ENCODE data around the gene SMIM26. TPM values are rescaled to one million over a fixed set of nuclear protein-coding genes. Genes with fewer than 3 reads are reported as not detected.

The SMIM26 gene
- total RNA-seq, 2 donors from 2014 or later: 153 to 169 TPM

GRCh38 chr20:18548465-18548864 is 18.8 kb upstream of the SMIM26 start:
- peaks cover 0 to 4% of the 10 kb centered on the region in 2 donors for H3K36me3 ChIP-seq

GRCh38 chr20:18553746-18554145 is 13.5 kb upstream of the SMIM26 start:
- DNase-seq (ENCODE audit: low spot score): no peak
- H3K27me3 ChIP-seq (replicated peaks; ENCODE audit: insufficient read depth): no peaks in the 10 kb centered on the region
- no peaks in the 10 kb centered on the region for H3K36me3 ChIP-seq
- H3K4me3 ChIP-seq: no peak overlapping the region
- H3K27ac ChIP-seq: no peak overlapping the region
- H3K4me1 ChIP-seq (replicated peaks): no peaks in the 10 kb centered on the region
- TF ChIP-seq POLR2AphosphoS5 (IDR thresholded peaks at IDR 0.05): no peak
- H3K9me3 ChIP-seq: no peaks in the 10 kb centered on the region
- 95% methylated on average over 8 of the region's 8 CpGs for WGBS
- intact Hi-C loops (cut with DNase I): no loop called here

More at GRCh38 chr20:18548465-18548864, 18.8 kb upstream of the SMIM26 start:
- Histone ChIP-seq H3K4me3 (no peak overlapping the region), H3K9me3 (no peaks in the 10 kb centered on the region), H3K27ac (no peak overlapping the region), H3K27me3 (replicated peaks; ENCODE audit: insufficient read depth) (no peaks in the 10 kb centered on the region), H3K4me1 (replicated peaks) (no peaks in the 10 kb centered on the region)
- DNase-seq (ENCODE audit: low spot score): no peak
- intact Hi-C loops (cut with DNase I): no loop called here
- WGBS: 96% methylated on average over 3 of the region's 3 CpGs
- no peak for TF ChIP-seq POLR2A (IDR thresholded peaks at IDR 0.05)
- no peak for TF ChIP-seq CTCF (IDR thresholded peaks at IDR 0.05)
- TF ChIP-seq POLR2AphosphoS5 (IDR thresholded peaks at IDR 0.05): no peak

GRCh38 chr20:18567739-18568091 is 483 bp downstream of the SMIM26 start:
- Histone ChIP-seq H3K27ac (peak overlapping the region; percentile 78 to 87), H3K4me3 (peak overlapping the region; percentile 66 to 69), H3K9me3 (no peaks in the 10 kb centered on the region), H3K27me3 (replicated peaks; ENCODE audit: insufficient read depth) (no peaks in the 10 kb centered on the region), H3K4me1 (replicated peaks) (peaks cover 2% of the 10 kb centered on the region), H3K36me3 (no peaks in the 10 kb centered on the region)
- 4% methylated on average over 6 of the region's 6 CpGs for WGBS
- no peak for DNase-seq (ENCODE audit: low spot score)
- TF ChIP-seq POLR2A (IDR thresholded peaks at IDR 0.05) (no peak), CTCF (IDR thresholded peaks at IDR 0.05) (no peak), POLR2AphosphoS5 (IDR thresholded peaks at IDR 0.05) (no peak)
- intact Hi-C loops (cut with DNase I): no loop called here

- Histone ChIP-seq H3K4me1 (replicated peaks) (peaks cover 2% of the 10 kb centered on the region), H3K4me3 (no peak overlapping the region), H3K36me3 (no peaks in the 10 kb centered on the region), H3K27ac (no peak overlapping the region), H3K9me3 (no peaks in the 10 kb centered on the region), H3K27me3 (replicated peaks; ENCODE audit: insufficient read depth) (no peaks in the 10 kb centered on the region)
- 94% methylated on average over 2 of the region's 2 CpGs for WGBS
- DNase-seq (ENCODE audit: low spot score): no peak
- intact Hi-C loops (cut with DNase I): no loop called here
- TF ChIP-seq CTCF (IDR thresholded peaks at IDR 0.05) (no peak), POLR2A (IDR thresholded peaks at IDR 0.05) (no peak), POLR2AphosphoS5 (IDR thresholded peaks at IDR 0.05) (no peak)
Observed at GRCh38 chr20:18571009-18571408, 3.8 kb downstream of the SMIM26 start.

- TF ChIP-seq POLR2A (IDR thresholded peaks at IDR 0.05) (no peak), POLR2AphosphoS5 (IDR thresholded peaks at IDR 0.05) (no peak), CTCF (IDR thresholded peaks at IDR 0.05) (no peak)
- Histone ChIP-seq H3K4me1 (replicated peaks) (peaks cover 2% of the 10 kb centered on the region), H3K27ac (no peak overlapping the region), H3K27me3 (replicated peaks; ENCODE audit: insufficient read depth) (no peaks in the 10 kb centered on the region), H3K4me3 (no peak overlapping the region), H3K9me3 (no peaks in the 10 kb centered on the region), H3K36me3 (no peaks in the 10 kb centered on the region)
- WGBS: 95% methylated on average over 2 of the region's 2 CpGs
- intact Hi-C loops (cut with DNase I): no loop called here
- no peak for DNase-seq (ENCODE audit: low spot score)
Observed at GRCh38 chr20:18571578-18571977, 4.3 kb downstream of the SMIM26 start.
